GM19372 (cell line): ENCODE measurements around the gene CNOT6.
A peak's percentile ranks its signal among the peaks of the same experiment; 100 is the strongest.
"Not testable (repeated sequence)": the region's sequence is repeated elsewhere in the genome, so short reads cannot be mapped to it uniquely, and the experiment has no call there.

Experiments
- ATAC-seq: cut with Tn5 transposase; IDR thresholded peaks from one replicate; pipeline ENCODE4 v1.9.1; 2021; ENCODE audit warnings: mild to moderate bottlenecking, low read depth, moderate library complexity; ENCODE audit not compliant: unreplicated experiment

CNOT6 gene

GRCh38 chr5:180494060-180494509, at the start of gene CNOT6:
Gene CNOT6 (plus strand): TSS chr5:180494379. CDS start chr5:180529277, 34,898 bp downstream.
- ATAC-seq = peak; percentile 87

GRCh38 chr5:180454752-180455151, 39.4 kb upstream of the CNOT6 start:
- no peak for ATAC-seq

- no peak for ATAC-seq
These were observed 38.3 kb upstream of the CNOT6 start for GRCh38 chr5:180455872-180456271.

- ATAC-seq = no peak
These were observed 37.4 kb upstream of the CNOT6 start for GRCh38 chr5:180456792-180457191.

- ATAC-seq = not testable (repeated sequence)
These were observed 35.1 kb upstream of the CNOT6 start for GRCh38 chr5:180458852-180459673.

- not testable (repeated sequence) for ATAC-seq
These were observed 34.5 kb upstream of the CNOT6 start for GRCh38 chr5:180459674-180460142.

GRCh38 chr5:180460834-180461233, 33.3 kb upstream of the CNOT6 start:
- no peak for ATAC-seq

GRCh38 chr5:180461303-180461702, 32.9 kb upstream of the CNOT6 start:
- ATAC-seq = no peak

- ATAC-seq = no peak
These were observed 30.8 kb upstream of the CNOT6 start for GRCh38 chr5:180463216-180463900.

GRCh38 chr5:180463916-180464602, 30.1 kb upstream of the CNOT6 start:
- no peak for ATAC-seq

- ATAC-seq = no peak
These were observed 29.6 kb upstream of the CNOT6 start for GRCh38 chr5:180464603-180464970.

GRCh38 chr5:180465052-180465451, 29.1 kb upstream of the CNOT6 start:
- not testable (repeated sequence) for ATAC-seq

- ATAC-seq = no peak
These were observed 27.9 kb upstream of the CNOT6 start for GRCh38 chr5:180466316-180466715.

- no peak for ATAC-seq
These were observed 26.9 kb upstream of the CNOT6 start for GRCh38 chr5:180467028-180467975.

- no peak for ATAC-seq
These were observed 26.0 kb upstream of the CNOT6 start for GRCh38 chr5:180467989-180468731.

- no peak for ATAC-seq
These were observed 25.2 kb upstream of the CNOT6 start for GRCh38 chr5:180468732-180469585.

GRCh38 chr5:180469586-180469865, 24.7 kb upstream of the CNOT6 start:
- ATAC-seq = no peak

- no peak for ATAC-seq
These were observed 24.3 kb upstream of the CNOT6 start for GRCh38 chr5:180469866-180470265.

- no peak for ATAC-seq
These were observed 23.8 kb upstream of the CNOT6 start for GRCh38 chr5:180470361-180470760.
